Umbilical cord (tissue), 2 donors: ENCODE data around the gene IL36B. TPM values are rescaled to one million over a fixed set of nuclear protein-coding genes. Genes with fewer than 3 reads are reported as not detected.
A peak's percentile ranks its signal among the peaks of the same experiment; 100 is the strongest.

Source experiments
- DNase-seq: peaks from one replicate; pipeline ENCODE4 v3.0.0-alpha.2; 2015; ENCODE audit warnings: low spot score
- total RNA-seq: library from RNA; depleted of rRNA; stranded (reverse); fragments of >200 nt; gene quantifications from one replicate; pipeline ENCODE4 v1.2.3, GENCODE V29; 2014; ENCODE audit warnings: low replicate concordance; ENCODE audit not compliant: insufficient read depth

Gene IL36B
- total RNA-seq, 1 donor from 2014 or later = 2.4 TPM

- DNase-seq = no peak
Measured at GRCh38 chr2:113076954-113077669, 24.4 kb upstream of the IL36B start.

- no peak for DNase-seq
Measured at GRCh38 chr2:113075600-113075999, 22.9 kb upstream of the IL36B start.

- DNase-seq = no peak
Measured at GRCh38 chr2:113075030-113075429, 22.4 kb upstream of the IL36B start.

- DNase-seq = no peak
Measured at GRCh38 chr2:113073325-113073834, 20.7 kb upstream of the IL36B start.

- no peak for DNase-seq
Measured at GRCh38 chr2:113072584-113072983, 19.9 kb upstream of the IL36B start.

- peak; percentile 11 for DNase-seq
Measured at GRCh38 chr2:113070606-113070975, 17.9 kb upstream of the IL36B start.

GRCh38 chr2:113069676-113070605 lies 17.3 kb upstream of the IL36B start:
- no peak for DNase-seq

GRCh38 chr2:113068706-113069485 lies 16.2 kb upstream of the IL36B start:
- peak; percentile 35 for DNase-seq

- DNase-seq = no peak
Measured at GRCh38 chr2:113068249-113068648, 15.6 kb upstream of the IL36B start.

- no peak for DNase-seq
Measured at GRCh38 chr2:113067681-113068080, 15.0 kb upstream of the IL36B start, which contains the start of gene IL1F10. IL1F10 (plus strand) TSS chr2:113067970; CDS start chr2:113072739, 4,769 bp downstream.

- no peak for DNase-seq
Measured at GRCh38 chr2:113064898-113065297, 12.2 kb upstream of the IL36B start.

- no peak for DNase-seq
Measured at GRCh38 chr2:113064281-113064680, 11.6 kb upstream of the IL36B start.

- no peak for DNase-seq
Measured at GRCh38 chr2:113061896-113062770, 9.5 kb upstream of the IL36B start.

GRCh38 chr2:113061241-113061640 lies 8.6 kb upstream of the IL36B start:
- no peak for DNase-seq

- no peak for DNase-seq
Measured at GRCh38 chr2:113060796-113061195, 8.1 kb upstream of the IL36B start.

GRCh38 chr2:113060396-113060795 lies 7.7 kb upstream of the IL36B start:
- DNase-seq = no peak

- no peak for DNase-seq
Measured at GRCh38 chr2:113058998-113059960, 6.6 kb upstream of the IL36B start, which contains the start of gene IL36RN. IL36RN (plus strand) TSS chr2:113059198; CDS start chr2:113059439, 241 bp downstream.

- peak; percentile 70 for DNase-seq
Measured at GRCh38 chr2:113058411-113058994, 5.8 kb upstream of the IL36B start.

GRCh38 chr2:113057117-113057516 lies 4.5 kb upstream of the IL36B start:
- DNase-seq = no peak
